HepG2 (cell line): ENCODE measurements around the gene HSP90AB1.

Experiments
- RAD51 ChIP-seq: fragments of 450-650 bp; IDR thresholded peaks from 2 replicates; pipeline ENCODE4 v1.6.1; 2016; ENCODE audit warnings: borderline replicate concordance
- RXRA ChIP-seq: sonication (generic); formaldehyde crosslinking; IDR thresholded peaks from 2 replicates; pipeline ENCODE4 v1.5.1; 2020; ENCODE audit warnings: missing genetic modification reagents

DNA sequence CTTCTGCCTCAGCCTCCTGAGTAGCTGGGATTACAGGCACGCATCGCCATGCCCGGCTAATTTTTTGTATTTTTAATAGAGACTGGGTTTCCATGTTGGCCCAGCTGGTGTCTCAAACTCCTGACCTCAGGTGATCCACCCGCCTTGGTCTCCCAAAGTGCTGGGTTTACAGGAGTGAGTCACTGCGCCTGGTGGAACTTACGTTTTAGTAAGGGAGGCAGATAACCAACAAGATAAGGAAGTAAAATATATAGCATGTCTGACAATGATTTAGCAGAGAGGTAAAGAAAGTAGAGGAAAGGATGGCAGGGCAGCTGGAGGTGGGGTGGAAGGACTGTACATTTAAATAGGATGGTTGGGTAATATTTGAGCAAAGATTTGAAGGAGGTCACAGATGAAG lies 42.9 kb upstream of the HSP90AB1 start:
- TF ChIP-seq RAD51 (no peak), RXRA (CRISPR knock-in tag) (no peak)
